ENCODE measurements around the gene CHAF1B. TPM values are rescaled to one million over a fixed set of nuclear protein-coding genes. Genes with fewer than 3 reads are reported as not detected.

The CHAF1B gene
- total and polyA plus RNA-seq, 2 donors (not counting 3 experiments of a cell fraction or from before 2014, with no cell fraction given): 7.0 to 13.0 TPM

DNA sequence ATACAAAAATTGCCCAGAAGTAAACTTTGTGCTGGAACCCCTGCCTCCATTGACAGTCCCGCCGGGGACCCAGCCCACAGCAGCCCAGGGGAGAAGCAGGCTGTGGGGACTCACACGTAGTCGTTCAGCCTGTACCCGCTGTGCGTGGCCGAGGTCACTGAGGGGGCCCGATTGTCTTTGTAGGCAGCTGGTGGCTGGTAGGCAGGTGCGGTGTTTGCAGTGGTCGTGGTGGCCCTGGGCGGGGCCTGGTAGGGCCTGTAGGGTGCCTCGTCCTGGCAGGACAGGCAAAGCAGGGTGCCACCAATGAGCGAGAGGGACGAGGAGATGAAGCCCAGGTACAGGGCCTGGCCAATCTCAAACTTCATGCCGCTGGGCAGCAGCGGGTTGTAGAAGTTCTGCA lies 75.7 kb downstream of the CHAF1B start:
- peaks cover 34% of the 10 kb centered on the region for H3K4me1 ChIP-seq (ENCODE audit: control insufficient read depth, extremely low read depth, insufficient read depth, low read length)
- dilution Hi-C loops (cut with MboI; ENCODE audit: extremely low pct_ligation_motif_present, low sequenced_read_pairs) (no loop called here), intact Hi-C loops (cut with micrococcal nuclease) (no loop called here)
- no peak overlapping the region for H3K27ac ChIP-seq (ENCODE audit: insufficient read depth, low read depth, low read length)
- no peak overlapping the region for H3K4me2 ChIP-seq (ENCODE audit: insufficient read depth, low read length)
- no TSS peak for BruUV-seq (replicated peaks)
- H3K4me3 ChIP-seq (replicated peaks in 1 of 3; ENCODE audit: insufficient read depth in 1 of 3, low read depth in 1 of 3, low read length in 3 of 3): no peak overlapping the region
- no peaks in the 10 kb centered on the region for H3K9me1 ChIP-seq (replicated peaks; ENCODE audit: control insufficient read depth, extremely low read depth, insufficient read depth, low read length)
- H3K9ac ChIP-seq (replicated peaks; ENCODE audit: extremely low read depth, insufficient read depth, low read length): no peak overlapping the region
- FAIRE-seq: no peak
- TF ChIP-seq FOS (IDR thresholded peaks at IDR 0.05; ENCODE audit: borderline replicate concordance, insufficient read depth, low read length) (no peak), EZH2 (IDR thresholded peaks at IDR 0.05; ENCODE audit: borderline replicate concordance, low read depth, low read length, severe bottlenecking) (no peak), POLR2A (IDR thresholded peaks at IDR 0.05; ENCODE audit: low read depth, low read length) (no peak), POLR2AphosphoS5 (IDR thresholded peaks at IDR 0.05; ENCODE audit: insufficient read depth, low read depth, low read length) (no peak), GATA2 (IDR thresholded peaks at IDR 0.05; ENCODE audit: insufficient read depth, insufficient read length, low read depth, low read length) (no peak), MYC (IDR thresholded peaks at IDR 0.05; ENCODE audit: low read depth, low read length) (no peak)
- TF ChIP-seq, protein P1, sequence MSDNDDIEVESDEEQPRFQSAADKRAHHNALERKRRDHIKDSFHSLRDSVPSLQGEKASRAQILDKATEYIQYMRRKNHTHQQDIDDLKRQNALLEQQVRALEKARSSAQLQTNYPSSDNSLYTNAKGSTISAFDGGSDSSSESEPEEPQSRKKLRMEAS (IDR thresholded peaks at IDR 0.05; ENCODE audit: insufficient read depth, insufficient read length): no peak
- DNase-seq (ENCODE audit: low read depth, low spot score): no peak
- H3K27me3 ChIP-seq (ENCODE audit: control insufficient read depth in 2 of 2, insufficient read depth in 2 of 2, low read length in 2 of 2): no peaks in the 10 kb centered on the region
- no peaks in the 10 kb centered on the region for H4K20me1 ChIP-seq (replicated peaks; ENCODE audit: control insufficient read depth, extremely low read depth, insufficient read depth, low read length)
- no peaks in the 10 kb centered on the region for H3K9me3 ChIP-seq (replicated peaks; ENCODE audit: control insufficient read depth, insufficient read depth, low read length)
- ChIA-PET CTCF (no interaction called here), POLR2A (no interaction called here)
- no peak overlapping the region for H2AFZ ChIP-seq (ENCODE audit: low read depth, low read length)
- H3K79me2 ChIP-seq (ENCODE audit: control insufficient read depth, insufficient read depth, low read length): peaks cover 55% of the 10 kb centered on the region
- H3K36me3 ChIP-seq (ENCODE audit: control insufficient read depth in 2 of 2, extremely low read depth in 1 of 2, insufficient read depth in 2 of 2, low read length in 2 of 2): peaks cover 0 to 7% of the 10 kb centered on the region in 2 experiments

DNA sequence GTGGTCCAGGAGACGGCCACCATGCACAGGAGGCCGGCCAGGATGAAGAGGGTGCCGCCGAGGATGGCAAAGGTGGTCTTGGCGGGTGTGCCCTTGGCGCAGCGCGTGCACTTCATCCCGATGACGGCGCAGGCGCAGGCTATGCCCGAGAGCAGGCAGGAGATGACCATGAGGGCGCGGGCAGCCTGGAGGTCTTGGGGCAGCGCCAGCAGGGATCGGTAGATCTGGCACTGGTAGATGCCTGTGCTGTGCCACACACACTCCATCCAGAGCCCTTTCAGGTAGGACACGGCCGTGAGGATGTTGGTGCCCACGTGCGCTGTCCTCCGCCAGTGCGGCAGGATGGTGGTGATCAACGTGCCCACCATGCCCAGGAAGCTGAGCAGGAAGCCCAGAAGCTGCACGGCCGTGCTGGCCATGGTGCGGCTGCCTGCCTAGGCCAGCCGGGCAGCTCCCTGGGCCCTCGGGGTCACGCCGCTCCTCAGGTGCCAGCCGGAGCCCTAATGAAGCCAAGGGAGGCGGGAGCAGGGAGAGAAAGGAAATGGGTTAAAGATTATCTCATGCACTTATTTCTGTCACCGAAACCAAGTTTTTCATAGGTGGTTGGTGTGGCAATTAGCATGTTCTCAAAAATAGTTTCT lies 76.2 kb downstream of the CHAF1B start:
- ChIA-PET POLR2A (no interaction called here), CTCF (no interaction called here)
- BruUV-seq (replicated peaks): no TSS peak
- Histone ChIP-seq H2AFZ (ENCODE audit: low read depth, low read length) (no peak overlapping the region), H3K9ac (replicated peaks; ENCODE audit: extremely low read depth, insufficient read depth, low read length) (no peak overlapping the region), H3K36me3 (ENCODE audit: control insufficient read depth in 2 of 2, extremely low read depth in 1 of 2, insufficient read depth in 2 of 2, low read length in 2 of 2) (peaks cover 0 to 7% of the 10 kb centered on the region in 2 experiments), H3K4me1 (ENCODE audit: control insufficient read depth, extremely low read depth, insufficient read depth, low read length) (peaks cover 32% of the 10 kb centered on the region), H3K4me2 (ENCODE audit: insufficient read depth, low read length) (no peak overlapping the region), H3K79me2 (ENCODE audit: control insufficient read depth, insufficient read depth, low read length) (peaks cover 54% of the 10 kb centered on the region), H3K4me3 (replicated peaks in 1 of 3; ENCODE audit: insufficient read depth in 1 of 3, low read depth in 1 of 3, low read length in 3 of 3) (no peak overlapping the region), H3K27ac (ENCODE audit: insufficient read depth, low read depth, low read length) (no peak overlapping the region), H3K9me1 (replicated peaks; ENCODE audit: control insufficient read depth, extremely low read depth, insufficient read depth, low read length) (no peaks in the 10 kb centered on the region), H3K9me3 (replicated peaks; ENCODE audit: control insufficient read depth, insufficient read depth, low read length) (no peaks in the 10 kb centered on the region), H3K27me3 (ENCODE audit: control insufficient read depth in 2 of 2, insufficient read depth in 2 of 2, low read length in 2 of 2) (no peaks in the 10 kb centered on the region), H4K20me1 (replicated peaks; ENCODE audit: control insufficient read depth, extremely low read depth, insufficient read depth, low read length) (no peaks in the 10 kb centered on the region)
- no peak for TF ChIP-seq POLR2AphosphoS5 (IDR thresholded peaks at IDR 0.05; ENCODE audit: insufficient read depth, low read depth, low read length)
- TF ChIP-seq GATA2 (IDR thresholded peaks at IDR 0.05; ENCODE audit: insufficient read depth, insufficient read length, low read depth, low read length): no peak
- TF ChIP-seq POLR2A (IDR thresholded peaks at IDR 0.05; ENCODE audit: low read depth, low read length): no peak
- TF ChIP-seq FOS (IDR thresholded peaks at IDR 0.05; ENCODE audit: borderline replicate concordance, insufficient read depth, low read length): no peak
- dilution Hi-C loops (cut with MboI; ENCODE audit: extremely low pct_ligation_motif_present, low sequenced_read_pairs): no loop called here
- DNase-seq (ENCODE audit: low read depth, low spot score) (no peak), FAIRE-seq (no peak)
- intact Hi-C loops (cut with micrococcal nuclease): no loop called here
